Activated CD8-positive, alpha-beta T cell treated with anti-CD3 and anti-CD28 coated beads for 36 hours (primary cell): Measurements from ENCODE around the gene MLC1. TPM values are rescaled to one million over a fixed set of nuclear protein-coding genes. Genes with fewer than 3 reads are reported as not detected.
"Not testable (repeated sequence)": the region's sequence is repeated elsewhere in the genome, so short reads cannot be mapped to it uniquely, and the experiment has no call there.

Source experiments
- ATAC-seq: fragments of 200-7000 bp; cut with Tn5 transposase; one replicate; pipeline ENCODE4 v1.10.0; 2021; ENCODE audit warnings: mild to moderate bottlenecking, moderate library complexity
- CTCF ChIA-PET: fragments of 350-600 bp; sonication (Branson Sonifier 250); formaldehyde crosslinking; loops from one replicate; lab custom pipeline; 2021; ENCODE audit warnings: antibody characterized with exemption; lab: Charles Lee
- POLR2A ChIA-PET: fragments of 350-600 bp; sonication (Branson Sonifier 250); formaldehyde crosslinking; loops from one replicate; lab custom pipeline; 2021; ENCODE audit warnings: antibody characterized with exemption; lab: Charles Lee
- DNase-seq: peaks from one replicate; pipeline ENCODE4 v3.0.0-alpha.2; 2020
- H3K27ac Mint-ChIP-seq: one replicate; pipeline ENCODE4 v1.8.0; 2021; ENCODE audit warnings: mild to moderate bottlenecking, mixed read lengths
- H3K27me3 Mint-ChIP-seq: one replicate; pipeline ENCODE4 v1.8.0; 2021; ENCODE audit warnings: mixed read lengths
- H3K36me3 Mint-ChIP-seq: one replicate; pipeline ENCODE4 v1.8.0; 2021; ENCODE audit warnings: low read depth, mixed read lengths
- H3K4me1 Mint-ChIP-seq: one replicate; pipeline ENCODE4 v1.8.0; 2021; ENCODE audit warnings: low read depth, mixed read lengths
- H3K4me3 Mint-ChIP-seq: one replicate; pipeline ENCODE4 v1.8.0; 2021; ENCODE audit warnings: mild to moderate bottlenecking, moderate library complexity, mixed read lengths
- H3K9me3 Mint-ChIP-seq: one replicate; pipeline ENCODE4 v1.8.0; 2021; ENCODE audit warnings: mixed read lengths
- intact Hi-C: fragments of 100-400 bp; cut with micrococcal nuclease; formaldehyde crosslinking; loops from one replicate; pipeline ENCODE4 v1.10.0; 2022
- total RNA-seq, 2 experiments: library from RNA; stranded (reverse); gene quantifications; one replicate each; pipeline ENCODE4 v1.2.3, GENCODE V29; 2021
- TF ChIP-seq, protein P1 (sequence below): fragments of 200-600 bp; IDR thresholded peaks from one replicate; pipeline ENCODE4 v1.8.0; 2022; ENCODE audit warnings: antibody characterized with exemption, mild to moderate bottlenecking

Gene MLC1
- total RNA-seq, 2 experiments from 2014 or later = 1.3 to 1.5 TPM

DNA sequence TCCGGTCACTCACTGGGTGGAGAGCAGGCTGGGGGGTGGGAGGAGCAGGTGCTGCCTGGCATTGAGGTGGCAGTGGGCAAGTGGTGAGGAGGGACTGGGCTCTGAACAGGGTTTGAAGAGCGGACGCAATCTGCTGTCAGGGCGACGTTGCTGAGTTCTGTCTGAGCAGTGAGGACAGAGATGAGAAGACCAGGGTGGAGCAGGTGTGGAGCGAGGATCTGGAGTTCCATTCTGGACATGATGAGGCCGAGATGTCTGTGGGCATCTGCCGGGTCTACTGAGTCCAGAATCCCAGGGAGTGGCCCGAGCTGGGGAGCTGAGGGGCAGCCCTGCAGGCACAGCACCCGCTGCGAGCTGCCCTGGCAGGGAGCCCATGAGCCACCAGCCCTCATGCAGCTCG, 2.4 kb upstream of the MLC1 start:
- TF ChIP-seq, protein P1, sequence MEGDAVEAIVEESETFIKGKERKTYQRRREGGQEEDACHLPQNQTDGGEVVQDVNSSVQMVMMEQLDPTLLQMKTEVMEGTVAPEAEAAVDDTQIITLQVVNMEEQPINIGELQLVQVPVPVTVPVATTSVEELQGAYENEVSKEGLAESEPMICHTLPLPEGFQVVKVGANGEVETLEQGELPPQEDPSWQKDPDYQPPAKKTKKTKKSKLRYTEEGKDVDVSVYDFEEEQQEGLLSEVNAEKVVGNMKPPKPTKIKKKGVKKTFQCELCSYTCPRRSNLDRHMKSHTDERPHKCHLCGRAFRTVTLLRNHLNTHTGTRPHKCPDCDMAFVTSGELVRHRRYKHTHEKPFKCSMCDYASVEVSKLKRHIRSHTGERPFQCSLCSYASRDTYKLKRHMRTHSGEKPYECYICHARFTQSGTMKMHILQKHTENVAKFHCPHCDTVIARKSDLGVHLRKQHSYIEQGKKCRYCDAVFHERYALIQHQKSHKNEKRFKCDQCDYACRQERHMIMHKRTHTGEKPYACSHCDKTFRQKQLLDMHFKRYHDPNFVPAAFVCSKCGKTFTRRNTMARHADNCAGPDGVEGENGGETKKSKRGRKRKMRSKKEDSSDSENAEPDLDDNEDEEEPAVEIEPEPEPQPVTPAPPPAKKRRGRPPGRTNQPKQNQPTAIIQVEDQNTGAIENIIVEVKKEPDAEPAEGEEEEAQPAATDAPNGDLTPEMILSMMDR = no peak
- ChIA-PET CTCF (interaction anchor here (0.6 kb wide), 1 partner anchor 34 kb away, joined by 3 read pairs; no protein-coding TSS in a partner anchor), POLR2A (interaction anchor here (0.6 kb wide), 1 partner anchor 19 kb away, joined by 3 read pairs; no protein-coding TSS in a partner anchor)
- ATAC-seq (no peak), DNase-seq (no peak)
- Mint-ChIP-seq H3K27ac (no peak overlapping the region), H3K36me3 (peaks cover 12% of the 10 kb centered on the region), H3K9me3 (peaks cover 12% of the 10 kb centered on the region), H3K4me1 (peaks cover 4% of the 10 kb centered on the region), H3K4me3 (no peak overlapping the region), H3K27me3 (peaks cover 11% of the 10 kb centered on the region)
- intact Hi-C loops = no loop called here

DNA sequence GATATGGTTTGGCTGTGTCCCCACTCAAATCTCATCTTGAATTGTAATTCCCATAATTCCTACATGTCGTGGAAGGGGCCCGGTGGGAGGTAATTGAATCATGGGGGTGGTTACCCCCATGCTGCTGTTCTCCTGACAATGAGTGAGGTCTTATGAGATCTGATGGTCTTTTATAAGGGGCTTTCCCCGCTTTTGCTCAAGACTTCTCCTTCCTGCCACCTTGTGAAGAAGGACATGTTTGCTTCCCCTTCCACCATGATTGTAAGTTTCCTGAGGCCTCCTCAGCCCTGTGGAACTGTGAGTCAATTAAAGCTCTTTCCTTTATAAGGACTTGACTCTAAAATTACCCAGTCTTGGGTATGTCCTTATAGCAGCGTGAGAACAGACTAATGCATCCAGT, 1.7 kb upstream of the MLC1 start:
- peaks cover 11% of the 10 kb centered on the region for H3K27me3 Mint-ChIP-seq
- ATAC-seq, intact Hi-C loops, POLR2A ChIA-PET, H3K4me3 Mint-ChIP-seq, DNase-seq, H3K27ac Mint-ChIP-seq, H3K4me1 Mint-ChIP-seq: not testable (repeated sequence)
- H3K9me3 Mint-ChIP-seq = peaks cover 12% of the 10 kb centered on the region
- CTCF ChIA-PET = interaction anchor here (0.9 kb wide), 1 partner anchor 530 kb away, joined by 3 read pairs; no protein-coding TSS in a partner anchor
- H3K36me3 Mint-ChIP-seq = peaks cover 12% of the 10 kb centered on the region

DNA sequence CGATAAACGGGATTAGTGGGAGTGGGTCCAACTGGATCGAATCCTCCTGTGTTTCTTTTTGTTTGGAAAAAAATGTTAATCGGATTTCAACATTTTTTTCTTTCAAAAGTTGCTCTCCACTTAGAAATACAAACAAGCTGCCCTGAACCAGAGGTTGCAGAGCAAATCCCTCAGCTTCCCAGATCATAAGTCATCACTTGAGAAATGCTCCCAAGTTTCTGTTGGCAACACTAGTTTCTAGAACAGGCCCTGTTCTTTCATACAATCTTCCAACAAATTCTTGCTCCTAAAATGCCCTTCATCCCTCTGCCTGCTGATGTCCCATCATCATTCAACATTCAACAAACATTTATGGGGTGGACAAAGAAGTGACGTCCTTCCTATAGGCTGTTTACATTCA, 1.3 kb upstream of the MLC1 start:
- peaks cover 11% of the 10 kb centered on the region for H3K27me3 Mint-ChIP-seq
- peaks cover 12% of the 10 kb centered on the region for H3K9me3 Mint-ChIP-seq
- H3K36me3 Mint-ChIP-seq = peaks cover 12% of the 10 kb centered on the region
- no peak overlapping the region for H3K27ac Mint-ChIP-seq
- ATAC-seq (no peak), DNase-seq (no peak)
- intact Hi-C loops = no loop called here
- peaks cover 4% of the 10 kb centered on the region for H3K4me1 Mint-ChIP-seq
- CTCF ChIA-PET = interaction anchor here (0.9 to 3.0 kb wide), 5 partner anchors 16 to 529 kb away, joined by 3 to 11 read pairs (median 4); no protein-coding TSS in a partner anchor
- TF ChIP-seq, protein P1 = no peak
- H3K4me3 Mint-ChIP-seq = no peak overlapping the region
- POLR2A ChIA-PET = no interaction called here

DNA sequence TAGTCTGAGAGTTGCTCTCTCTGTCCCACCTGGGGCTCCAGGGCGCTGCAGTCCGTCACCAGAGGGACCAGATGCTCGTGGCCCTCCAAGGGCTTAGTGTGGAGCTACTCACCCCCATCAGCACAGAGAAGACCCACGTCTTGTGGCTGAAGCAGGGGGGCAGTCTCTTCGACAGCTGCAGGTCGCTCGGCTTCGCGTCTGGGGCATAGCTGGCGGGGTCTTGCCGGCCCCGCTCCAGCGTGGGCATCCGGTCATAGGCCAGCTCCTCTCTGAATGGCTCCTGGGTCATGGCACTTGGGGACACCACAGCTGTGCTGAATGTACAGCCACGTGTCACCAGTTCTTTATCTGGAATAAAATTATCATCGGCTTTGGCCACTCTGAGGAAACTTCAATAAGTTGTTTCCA, 608 bp downstream of the MLC1 start:
- Mint-ChIP-seq H3K9me3 (peaks cover 12% of the 10 kb centered on the region), H3K4me3 (no peak overlapping the region), H3K27me3 (peaks cover 11% of the 10 kb centered on the region), H3K27ac (no peak overlapping the region), H3K4me1 (peaks cover 4% of the 10 kb centered on the region), H3K36me3 (peaks cover 12% of the 10 kb centered on the region)
- CTCF ChIA-PET = interaction anchor here (1.1 to 3.0 kb wide), 4 partner anchors 21 to 160 kb away, joined by 3 to 8 read pairs (median 4); no protein-coding TSS in a partner anchor
- TF ChIP-seq, protein P1 = no peak
- intact Hi-C loops = no loop called here
- ATAC-seq (no peak), DNase-seq (no peak)
- POLR2A ChIA-PET = interaction anchor here (0.6 to 1.1 kb wide), 2 partner anchors 122 to 165 kb away, joined by 3 read pairs; no protein-coding TSS in a partner anchor

DNA sequence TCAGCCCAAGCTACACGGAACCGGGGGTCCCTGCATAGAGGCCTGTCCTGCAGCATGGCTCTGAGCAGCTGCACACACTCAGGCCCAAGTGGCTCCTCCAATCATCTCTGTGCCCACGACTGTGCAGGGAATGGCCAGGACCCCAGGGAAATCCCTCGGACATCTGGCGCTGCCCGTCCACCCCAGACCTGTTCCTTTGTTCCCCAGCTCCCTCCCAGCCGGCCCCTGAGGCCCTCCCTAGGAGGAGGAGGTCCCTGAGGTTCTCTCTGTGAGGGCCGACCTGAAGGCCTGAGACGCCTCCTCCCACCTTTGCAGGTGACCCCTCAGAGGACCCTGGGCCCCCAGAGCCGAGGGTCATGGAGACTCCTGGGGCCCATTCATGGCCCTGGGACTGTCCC, 1.1 kb downstream of the MLC1 start:
- no peak for ATAC-seq
- CTCF ChIA-PET = interaction anchor here (3.0 kb wide), 1 partner anchor 154 kb away, joined by 8 read pairs; no protein-coding TSS in a partner anchor

More for the DNA sequence above, 1.1 kb downstream of the MLC1 start:
- Mint-ChIP-seq H3K27me3 (peaks cover 11% of the 10 kb centered on the region), H3K9me3 (peaks cover 12% of the 10 kb centered on the region), H3K27ac (no peak overlapping the region), H3K4me3 (no peak overlapping the region), H3K36me3 (peaks cover 12% of the 10 kb centered on the region), H3K4me1 (peaks cover 4% of the 10 kb centered on the region)
- DNase-seq = no peak
- TF ChIP-seq, protein P1 = no peak
- intact Hi-C loops = no loop called here
- POLR2A ChIA-PET = no interaction called here
